GM12801 (cell line): Measurements from ENCODE around the gene MARCHF3.

Source experiments
- CTCF ChIP-seq: IDR thresholded peaks from one replicate; pipeline ENCODE4 v1.5.1; 2011; ENCODE audit warnings: control low read depth; ENCODE audit not compliant: insufficient read length; ENCODE audit errors: extremely low read depth

MARCHF3 gene

GRCh38 chr5:126965487-126965886 is 64.9 kb downstream of the MARCHF3 start:
- TF ChIP-seq CTCF: no peak

GRCh38 chr5:126965061-126965475 is 65.3 kb downstream of the MARCHF3 start:
- TF ChIP-seq CTCF: no peak

GRCh38 chr5:126963822-126964375 is 66.5 kb downstream of the MARCHF3 start:
- TF ChIP-seq CTCF: no peak

- no peak for TF ChIP-seq CTCF
These were observed 68.7 kb downstream of the MARCHF3 start for GRCh38 chr5:126961702-126962101.

GRCh38 chr5:126961128-126961527 is 69.2 kb downstream of the MARCHF3 start:
- no peak for TF ChIP-seq CTCF

- no peak for TF ChIP-seq CTCF
These were observed 71.2 kb downstream of the MARCHF3 start for GRCh38 chr5:126959188-126959587.

GRCh38 chr5:126956991-126957390 is 73.4 kb downstream of the MARCHF3 start:
- TF ChIP-seq CTCF: no peak

- no peak for TF ChIP-seq CTCF
These were observed 75.4 kb downstream of the MARCHF3 start for GRCh38 chr5:126954981-126955380.
